HG03565 (cell line): ENCODE data around the gene RANBP17.
"Not testable (repeated sequence)": the region's sequence is repeated elsewhere in the genome, so short reads cannot be mapped to it uniquely, and the experiment has no call there.

Source experiments
- ATAC-seq: cut with Tn5 transposase; IDR thresholded peaks from one replicate; pipeline ENCODE4 v1.9.1; 2021; ENCODE audit warnings: mild to moderate bottlenecking, moderate library complexity; ENCODE audit not compliant: unreplicated experiment

RANBP17 gene

DNA sequence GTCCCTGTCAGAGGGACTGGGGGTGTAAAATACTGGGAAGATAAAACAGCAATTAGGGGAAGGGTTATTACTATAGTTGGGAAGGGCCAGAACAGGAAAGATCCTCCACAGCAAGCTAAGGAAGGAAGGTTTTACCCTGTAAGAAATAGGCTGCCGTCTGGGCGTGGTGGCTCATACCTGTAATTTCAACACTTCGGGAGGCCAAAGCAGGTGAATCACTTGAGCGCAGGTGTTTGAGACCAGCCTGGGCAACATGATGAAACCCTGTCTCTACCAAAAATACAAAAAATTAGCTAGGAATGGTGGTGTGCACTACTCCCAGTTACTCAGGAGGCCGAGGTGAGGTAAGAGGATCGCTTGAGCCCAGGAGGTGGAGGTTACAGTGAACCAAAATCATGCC is 282.1 kb downstream of the RANBP17 start:
- ATAC-seq: no peak

DNA sequence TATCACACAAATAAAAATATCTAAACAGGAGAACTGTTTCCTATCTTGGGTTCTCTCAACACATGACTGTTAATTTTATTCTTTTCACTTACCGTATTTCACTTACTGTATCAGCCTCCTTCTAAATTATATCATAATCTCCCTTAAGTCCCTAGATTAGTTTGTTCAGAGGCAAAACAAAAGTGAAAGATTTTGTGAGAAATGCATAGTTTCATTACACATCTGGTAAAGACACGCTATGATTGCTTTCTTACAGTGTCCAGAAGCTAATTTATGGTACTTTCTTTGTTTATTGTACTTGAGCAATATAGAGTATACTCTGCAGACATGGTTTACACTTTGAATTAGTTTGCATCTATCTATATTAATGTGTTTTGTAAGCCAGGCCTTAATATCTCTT is 287.5 kb downstream of the RANBP17 start:
- ATAC-seq: no peak

DNA sequence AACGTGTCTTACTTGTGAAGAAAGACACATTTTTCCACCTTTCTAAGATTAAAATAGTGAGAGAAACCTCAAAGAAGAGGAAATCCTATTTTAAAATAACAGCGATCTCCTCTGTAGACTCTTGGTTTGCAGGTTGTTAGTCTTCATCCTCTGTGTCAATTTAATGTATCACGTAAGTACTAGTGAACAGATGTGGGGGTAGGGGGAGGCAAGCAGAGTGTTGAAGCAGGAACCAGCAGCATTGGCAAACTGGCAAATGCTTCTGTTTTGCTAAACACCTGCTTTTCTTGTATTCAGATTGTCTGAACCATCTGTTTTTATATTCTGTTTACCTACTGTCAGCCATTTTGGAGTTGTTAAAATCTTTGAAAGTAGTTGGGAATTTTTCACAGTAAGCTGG is 288.0 kb downstream of the RANBP17 start:
- ATAC-seq: no peak

DNA sequence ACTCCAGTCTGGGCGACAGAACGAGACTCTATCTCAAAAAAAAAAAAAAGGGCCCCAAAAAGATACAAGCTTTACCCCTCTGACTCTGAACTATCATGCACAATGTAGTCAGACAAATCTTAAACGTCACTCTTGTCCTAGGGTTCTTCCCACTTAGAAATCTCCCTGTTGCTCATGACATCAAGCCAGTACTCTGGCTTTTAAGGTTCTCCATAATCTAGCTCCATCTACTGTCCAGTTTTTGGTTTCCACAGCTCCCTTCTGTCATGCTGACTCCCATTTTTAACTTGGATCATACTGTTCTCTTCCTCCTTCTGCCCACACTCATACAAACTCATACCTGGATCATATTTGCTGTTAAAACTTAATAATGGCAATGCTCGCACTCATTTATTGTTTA is 290.6 kb downstream of the RANBP17 start:
- no peak for ATAC-seq

DNA sequence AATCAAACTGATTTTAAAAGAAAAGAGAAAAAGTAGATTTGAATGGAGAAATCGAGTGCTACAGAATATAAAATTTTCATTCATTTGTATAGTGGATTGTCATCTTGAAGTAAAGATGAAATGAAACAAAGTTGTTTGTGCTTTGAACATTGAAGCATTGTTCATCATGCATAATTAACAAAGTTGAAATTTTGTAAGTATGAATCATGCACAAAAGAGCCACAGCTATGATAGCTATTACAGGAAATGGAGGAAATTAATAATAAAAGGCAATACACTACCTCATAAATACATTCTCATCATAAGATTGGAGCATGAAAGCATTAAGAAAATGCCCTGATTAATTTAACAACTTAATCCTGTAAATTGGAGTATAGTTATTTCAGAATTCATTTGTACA is 293.8 kb downstream of the RANBP17 start:
- no peak for ATAC-seq

DNA sequence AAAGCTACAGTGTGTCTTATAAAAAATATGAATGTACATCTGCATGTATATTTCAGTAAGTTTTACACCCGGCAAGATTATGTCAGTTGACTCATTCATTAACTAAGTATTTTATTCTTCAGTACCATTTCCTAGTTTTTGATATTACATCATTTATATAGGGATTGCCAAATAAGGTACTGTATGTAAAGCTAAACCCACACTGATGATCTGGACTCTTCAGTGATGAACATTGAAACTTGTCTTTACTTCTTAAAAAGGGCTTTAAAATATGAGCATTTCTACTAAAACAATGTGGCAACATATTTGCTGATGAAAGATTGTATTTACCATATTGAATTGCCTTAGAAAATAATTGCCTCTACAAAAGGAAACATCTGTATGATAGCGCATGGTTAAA is 295.5 kb downstream of the RANBP17 start:
- no peak for ATAC-seq

DNA sequence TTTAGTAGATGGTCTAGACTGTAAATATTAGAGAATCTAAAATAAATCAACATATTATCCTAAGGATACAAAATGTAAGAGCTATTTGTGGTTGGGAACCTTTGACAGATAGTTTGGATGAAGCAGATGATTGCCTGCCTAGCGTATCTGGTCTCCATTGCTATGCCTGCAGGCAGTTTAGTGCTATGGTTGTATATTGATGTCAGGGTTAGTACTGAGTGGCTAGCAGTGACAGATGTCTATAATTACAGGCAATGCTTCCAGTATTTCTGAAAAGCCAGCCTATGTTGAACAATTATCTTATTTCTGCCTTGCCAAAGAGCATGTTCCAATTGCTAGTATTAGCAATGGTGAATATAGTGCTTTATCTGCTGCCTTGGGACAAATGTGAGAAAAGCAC is 296.0 kb downstream of the RANBP17 start:
- ATAC-seq: no peak

DNA sequence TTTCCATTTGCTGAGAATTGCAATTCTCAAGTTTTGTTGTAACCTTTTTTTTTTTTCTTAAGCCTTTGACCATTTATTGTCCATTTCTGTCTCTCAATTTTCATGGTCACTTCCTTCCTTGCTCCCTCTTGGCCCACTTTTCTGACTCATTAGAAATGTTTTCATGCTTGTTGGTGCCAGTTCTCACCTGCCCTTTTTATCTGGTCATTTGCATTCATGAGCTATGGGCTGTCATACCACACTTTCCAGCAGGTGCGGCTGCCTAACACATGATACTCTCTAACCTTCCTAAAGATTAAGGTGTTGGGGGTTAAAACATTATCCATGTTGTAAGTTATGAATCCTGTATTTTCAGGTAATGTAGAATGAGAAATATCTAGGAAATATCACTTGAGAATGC is 296.8 kb downstream of the RANBP17 start:
- no peak for ATAC-seq

DNA sequence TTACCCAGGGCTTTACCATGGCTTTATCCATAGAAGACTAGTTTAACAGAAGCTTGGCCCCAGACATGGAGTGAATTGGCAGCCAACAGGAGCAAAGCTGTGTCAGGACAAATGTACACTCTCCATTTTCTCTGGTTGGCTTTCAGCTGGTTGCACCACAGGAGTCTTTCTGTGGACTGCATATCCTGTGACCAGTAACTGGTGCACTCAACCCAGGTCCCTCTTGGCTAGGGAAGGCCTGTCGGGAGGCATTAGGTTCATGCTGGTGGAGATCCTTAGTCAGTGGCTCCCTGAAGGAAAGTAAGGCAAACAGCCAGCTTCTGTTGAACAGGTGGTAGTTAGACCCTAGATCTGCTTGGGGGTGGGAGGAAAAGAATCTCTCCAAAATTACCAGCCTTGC is 300.3 kb downstream of the RANBP17 start:
- ATAC-seq: no peak

DNA sequence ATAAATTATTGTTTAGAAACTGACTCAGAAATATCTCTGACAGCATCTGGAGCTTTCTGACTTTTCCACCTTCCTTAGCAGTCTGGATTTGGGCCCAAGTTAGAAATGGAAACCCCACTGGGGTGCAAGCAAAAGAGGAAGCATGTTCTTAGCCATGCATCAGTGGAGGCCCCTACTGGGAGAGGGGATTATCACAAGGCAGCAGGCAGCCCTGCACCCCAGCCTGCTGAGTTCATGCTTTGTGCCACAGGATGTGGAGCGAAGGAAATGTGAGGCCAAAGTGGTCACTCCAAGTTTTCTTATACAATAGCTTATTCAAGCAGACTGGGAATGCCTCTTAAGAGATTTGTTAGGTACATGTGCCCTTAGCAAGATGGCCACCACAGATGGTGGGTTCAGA is 300.8 kb downstream of the RANBP17 start:
- ATAC-seq: peak; percentile 67

DNA sequence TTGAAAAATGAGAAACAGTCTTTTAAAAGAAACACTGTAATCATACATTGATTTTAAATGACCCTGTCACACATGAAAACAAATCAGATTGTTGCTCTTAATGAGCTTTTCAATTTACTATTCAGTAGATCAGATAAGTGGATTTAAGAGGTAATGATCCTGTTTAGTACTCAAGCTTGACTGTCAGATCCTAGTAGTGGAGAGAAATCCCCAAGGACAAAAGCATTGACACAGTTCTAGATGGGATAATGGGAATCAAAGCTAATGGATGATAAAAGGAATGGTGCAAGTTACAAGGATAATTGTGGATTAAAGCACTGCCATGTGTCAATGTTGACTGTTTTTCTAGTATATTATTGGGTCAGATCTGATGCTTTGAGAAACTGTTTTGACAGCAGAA is 304.9 kb downstream of the RANBP17 start:
- ATAC-seq: no peak

DNA sequence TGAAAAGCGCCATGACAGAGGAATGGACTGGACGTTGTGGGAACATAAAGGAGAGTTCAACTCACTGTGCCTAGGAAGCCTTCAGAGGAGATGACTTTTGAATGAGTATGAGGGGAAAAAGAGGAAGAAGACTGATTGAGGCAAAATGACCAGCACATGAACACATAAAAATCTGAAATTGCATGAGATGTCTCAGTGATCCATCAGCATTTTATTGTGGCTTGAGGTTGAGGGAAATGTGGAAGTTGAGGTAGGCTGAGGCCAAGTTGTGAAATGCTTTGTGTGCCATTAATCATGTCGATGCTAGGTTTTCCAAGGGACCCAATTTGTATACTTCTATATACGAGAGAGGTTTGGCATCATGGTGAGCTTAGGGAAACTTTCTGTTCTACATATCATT is 306.4 kb downstream of the RANBP17 start:
- no peak for ATAC-seq

DNA sequence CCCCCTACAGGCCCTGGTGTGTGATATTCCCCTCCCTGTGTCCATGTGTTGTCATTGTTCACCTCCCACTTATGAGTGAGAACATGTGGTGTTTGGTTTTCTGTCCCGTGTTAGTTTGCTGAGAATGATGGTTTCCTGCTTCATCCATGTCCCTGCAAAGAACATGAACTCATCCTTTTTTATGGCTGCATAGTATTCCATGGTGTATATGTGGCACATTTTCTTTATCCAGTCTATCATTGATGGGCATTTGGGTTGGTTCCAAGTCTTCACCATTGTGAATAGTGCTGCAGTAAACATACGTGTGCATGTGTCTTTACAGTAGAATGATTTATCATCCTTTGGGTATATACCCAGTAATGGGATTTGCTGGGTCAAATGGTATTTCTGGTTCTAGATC is 313.1 kb downstream of the RANBP17 start:
- not testable (repeated sequence) for ATAC-seq

DNA sequence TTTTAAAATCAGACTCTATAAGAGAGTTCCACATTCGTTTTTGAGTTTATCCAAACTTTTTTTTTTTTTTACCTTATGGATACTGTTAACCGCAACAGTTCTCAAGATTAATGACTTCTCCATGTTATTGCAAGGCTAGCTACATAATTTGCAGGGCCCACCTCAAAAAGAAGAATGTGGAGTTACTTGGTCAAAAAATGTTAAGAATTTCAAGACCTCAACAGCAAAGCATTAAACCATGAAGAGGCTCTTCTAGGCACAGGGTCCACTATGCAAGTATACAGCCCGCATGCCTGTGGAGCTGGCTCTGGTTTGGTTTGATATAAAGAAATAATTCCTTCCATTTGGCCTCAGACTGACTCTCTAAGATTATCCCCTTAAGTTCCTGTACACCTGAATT is 313.9 kb downstream of the RANBP17 start:
- ATAC-seq: no peak

DNA sequence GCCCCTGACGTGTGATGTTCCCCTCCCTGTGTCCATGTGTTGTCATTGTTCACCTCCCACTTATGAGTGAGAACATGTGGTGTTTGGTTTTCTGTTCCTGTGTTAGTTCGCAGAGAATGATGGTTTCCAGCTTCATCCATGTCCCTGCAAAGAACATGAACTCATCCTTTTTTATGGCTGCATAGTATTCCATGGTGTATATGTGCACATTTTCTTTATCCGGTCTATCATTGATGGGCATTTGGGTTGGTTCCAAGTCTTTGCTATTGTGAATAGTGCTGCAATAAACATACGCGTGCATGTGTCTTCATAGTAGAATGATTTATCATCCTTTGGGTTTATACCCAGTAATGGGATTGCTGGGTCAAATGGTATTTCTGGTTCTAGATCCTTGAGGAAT is 316.4 kb downstream of the RANBP17 start:
- not testable (repeated sequence) for ATAC-seq

DNA sequence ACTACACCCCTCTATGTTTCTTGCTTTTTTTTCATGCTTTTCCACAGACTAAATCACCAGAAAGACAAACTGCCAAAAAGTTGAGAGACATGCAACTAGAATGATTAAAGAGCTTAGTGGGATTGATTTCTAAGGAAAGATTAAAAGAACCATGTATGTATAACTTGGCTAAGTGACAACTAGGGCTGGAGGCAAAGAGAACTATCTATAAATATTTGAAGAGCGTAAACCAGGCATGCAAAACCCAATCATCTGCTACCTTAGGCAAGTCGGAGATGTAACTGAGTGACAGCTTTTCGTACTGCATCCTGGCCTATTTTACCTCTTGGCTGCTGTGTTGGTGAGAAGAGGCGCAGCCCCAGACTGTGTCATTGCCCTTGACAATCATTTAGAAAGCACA is 326.2 kb downstream of the RANBP17 start:
- no peak for ATAC-seq

DNA sequence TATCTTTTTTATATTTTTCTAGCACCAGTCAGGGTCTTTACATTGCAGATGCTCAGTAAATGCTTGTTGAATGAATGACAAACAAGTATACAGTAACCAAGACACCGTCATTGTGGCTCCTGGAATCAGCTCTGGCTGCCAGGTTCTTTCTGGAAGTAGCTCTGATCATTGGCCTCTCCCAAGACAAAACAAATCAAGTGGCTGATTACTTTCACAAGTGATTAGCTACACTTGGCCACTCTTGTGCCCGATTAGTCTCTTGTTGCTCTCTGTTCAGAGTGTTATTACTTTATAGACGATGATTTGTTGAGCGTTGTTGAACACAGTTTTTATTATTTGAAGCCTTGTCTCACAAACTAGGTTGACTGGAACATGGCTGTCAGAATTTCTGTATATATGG is 327.6 kb downstream of the RANBP17 start:
- ATAC-seq: no peak

DNA sequence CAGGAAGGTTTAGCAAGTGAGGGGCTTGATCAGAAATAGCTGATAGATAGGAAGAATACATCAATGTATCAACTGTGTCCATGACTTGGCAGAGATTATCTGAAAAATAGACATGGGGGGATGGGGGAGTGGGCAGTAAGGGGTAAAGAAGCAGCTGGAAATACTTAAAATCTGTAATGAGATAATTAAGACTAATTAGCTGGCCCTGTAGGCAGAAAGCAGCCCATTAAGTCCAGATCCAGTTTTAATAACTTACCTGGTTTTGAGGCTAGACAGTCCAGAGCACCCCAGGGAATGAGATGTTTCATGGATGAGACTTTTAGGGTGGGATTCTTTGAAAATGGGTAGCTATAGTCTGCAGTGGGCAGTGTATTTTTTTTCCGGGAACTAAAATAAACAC is 330.3 kb downstream of the RANBP17 start:
- ATAC-seq: no peak

DNA sequence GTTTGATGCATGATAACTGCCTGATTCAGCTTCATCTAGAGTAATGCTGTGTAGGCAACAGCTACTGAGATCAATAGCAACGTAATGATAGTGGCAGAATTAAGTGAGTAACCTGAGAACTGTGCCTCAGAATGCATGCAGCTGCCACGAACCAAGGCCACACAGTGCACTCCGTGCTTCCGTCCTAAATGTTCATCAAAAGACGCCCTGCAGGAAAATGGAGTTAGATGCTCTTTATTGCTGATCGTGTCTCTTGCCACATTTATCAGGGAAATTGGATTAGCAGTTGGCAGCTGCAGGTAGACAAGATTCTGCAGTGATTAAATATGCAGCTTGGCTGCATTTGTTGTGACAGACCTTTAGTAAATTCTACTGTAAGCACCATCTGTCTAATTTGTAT is 339.5 kb downstream of the RANBP17 start:
- no peak for ATAC-seq

DNA sequence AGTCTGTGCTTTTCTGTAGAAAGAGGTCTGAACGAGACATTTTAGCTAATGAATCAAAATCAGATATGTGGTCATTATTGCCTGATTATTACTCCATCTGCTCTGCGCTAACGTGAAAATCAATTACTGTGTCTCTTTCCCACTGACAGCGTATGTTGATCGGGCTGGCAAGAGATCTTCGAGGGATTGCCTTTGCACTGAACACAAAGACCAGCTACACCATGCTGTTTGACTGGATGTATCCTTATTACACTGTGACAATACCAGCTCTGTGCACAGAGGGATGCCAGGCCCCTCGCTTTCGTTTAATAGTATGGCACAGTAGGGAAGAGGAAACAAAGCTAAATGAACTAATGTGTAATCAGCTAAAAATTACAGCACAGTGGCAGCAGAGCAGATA is 343.6 kb downstream of the RANBP17 start:
- ATAC-seq: no peak

DNA sequence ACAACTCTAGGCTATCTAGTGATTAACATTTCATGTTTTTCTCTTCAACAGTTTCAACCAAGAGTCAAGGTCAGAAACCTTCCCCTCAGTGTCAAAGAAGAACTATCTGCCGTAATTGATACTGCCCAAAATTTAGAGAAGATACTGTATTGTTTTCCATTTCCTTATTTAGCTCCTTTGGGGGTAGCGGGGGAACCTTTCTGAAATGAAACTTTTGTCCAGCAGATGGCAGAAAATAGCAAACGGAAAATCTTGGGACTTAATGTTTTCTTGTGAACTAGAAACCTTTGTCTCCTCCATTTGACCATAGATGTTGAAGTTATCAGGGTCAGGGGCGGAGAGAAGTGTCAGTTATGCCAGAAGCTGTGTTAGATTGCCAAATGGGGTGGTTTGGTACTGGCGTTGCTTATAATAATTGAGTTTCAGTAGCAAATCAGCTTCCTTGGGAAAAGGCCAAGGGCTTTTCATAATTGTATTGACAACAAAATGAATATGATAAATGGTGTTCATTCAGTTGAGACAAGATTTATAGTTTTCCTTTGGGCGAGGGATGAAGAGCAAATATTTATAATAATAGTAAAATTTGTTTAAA is 345.5 kb downstream of the RANBP17 start:
- ATAC-seq: no peak

DNA sequence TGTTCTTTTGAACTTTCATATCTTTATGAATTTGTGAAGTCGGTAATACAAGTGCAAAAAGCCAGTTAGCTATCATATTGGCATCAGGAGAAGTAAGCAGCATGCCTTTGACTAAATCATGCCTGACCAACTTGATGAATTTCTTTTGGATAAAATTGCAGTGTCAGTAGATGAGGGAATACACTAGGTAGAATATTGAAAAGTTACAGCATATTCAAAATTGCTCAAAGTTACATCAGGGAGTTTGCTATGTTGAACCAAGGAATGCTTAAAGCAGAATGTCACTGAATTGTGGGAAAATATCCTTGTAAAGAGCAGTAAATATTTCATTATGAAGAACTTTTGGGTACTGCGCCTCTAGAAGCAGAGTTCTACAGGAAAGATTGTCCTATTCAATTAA is 360.1 kb downstream of the RANBP17 start:
- no peak for ATAC-seq

DNA sequence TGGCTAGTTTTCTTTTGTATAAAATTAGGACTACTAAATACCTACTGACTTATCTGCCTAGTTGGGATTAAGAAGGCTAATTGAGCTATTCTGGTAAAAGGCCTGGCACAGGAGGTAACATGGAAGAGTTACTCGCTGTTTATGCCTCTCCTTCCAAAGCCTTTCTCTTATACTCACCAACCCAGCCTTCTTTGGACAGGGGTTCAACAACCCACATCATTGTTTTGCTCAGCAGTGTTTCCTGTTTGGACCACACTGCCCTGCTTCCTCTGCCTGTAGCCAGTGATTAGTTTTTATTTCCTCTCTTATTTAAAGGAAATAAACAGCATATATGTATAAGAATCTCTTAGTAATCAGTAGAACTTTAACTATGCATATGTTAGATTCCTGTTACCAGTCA is 362.1 kb downstream of the RANBP17 start:
- no peak for ATAC-seq
